ENCODE results near the gene TNS3.

DNA sequence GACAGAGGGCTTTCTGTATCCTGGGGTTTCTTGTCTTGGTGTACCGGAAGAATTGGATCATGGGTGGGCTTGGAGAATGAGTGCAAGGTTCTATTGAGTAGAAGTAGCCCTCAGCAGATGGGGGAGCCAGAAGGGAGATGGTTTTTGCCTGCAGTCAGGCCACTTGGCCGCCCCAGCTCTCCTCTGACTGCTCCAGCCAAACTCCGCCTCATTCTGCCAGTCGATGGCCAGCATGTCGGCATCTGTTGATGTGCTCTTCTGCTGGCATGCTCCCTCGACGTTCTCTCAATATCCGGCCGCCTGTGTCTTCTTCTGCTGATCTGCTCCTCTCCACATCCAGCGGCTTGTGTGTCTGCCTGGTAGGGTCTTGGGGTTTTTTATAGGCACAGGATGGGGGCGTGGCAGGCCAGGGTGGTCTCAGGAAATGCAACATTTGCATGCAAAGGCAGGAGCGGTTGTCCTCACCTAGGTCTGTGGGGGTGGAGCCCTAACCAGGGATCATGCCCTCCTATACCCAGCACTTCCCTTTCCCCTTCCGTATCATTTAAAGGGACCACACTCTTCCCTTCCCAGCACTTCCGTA is 40.2 kb upstream of the TNS3 start:
- TF ChIP-seq POLR2AphosphoS5 (IDR thresholded peaks at IDR 0.05; ENCODE audit: low read depth, low read length), result no peak
- TF ChIP-seq, protein P1, sequence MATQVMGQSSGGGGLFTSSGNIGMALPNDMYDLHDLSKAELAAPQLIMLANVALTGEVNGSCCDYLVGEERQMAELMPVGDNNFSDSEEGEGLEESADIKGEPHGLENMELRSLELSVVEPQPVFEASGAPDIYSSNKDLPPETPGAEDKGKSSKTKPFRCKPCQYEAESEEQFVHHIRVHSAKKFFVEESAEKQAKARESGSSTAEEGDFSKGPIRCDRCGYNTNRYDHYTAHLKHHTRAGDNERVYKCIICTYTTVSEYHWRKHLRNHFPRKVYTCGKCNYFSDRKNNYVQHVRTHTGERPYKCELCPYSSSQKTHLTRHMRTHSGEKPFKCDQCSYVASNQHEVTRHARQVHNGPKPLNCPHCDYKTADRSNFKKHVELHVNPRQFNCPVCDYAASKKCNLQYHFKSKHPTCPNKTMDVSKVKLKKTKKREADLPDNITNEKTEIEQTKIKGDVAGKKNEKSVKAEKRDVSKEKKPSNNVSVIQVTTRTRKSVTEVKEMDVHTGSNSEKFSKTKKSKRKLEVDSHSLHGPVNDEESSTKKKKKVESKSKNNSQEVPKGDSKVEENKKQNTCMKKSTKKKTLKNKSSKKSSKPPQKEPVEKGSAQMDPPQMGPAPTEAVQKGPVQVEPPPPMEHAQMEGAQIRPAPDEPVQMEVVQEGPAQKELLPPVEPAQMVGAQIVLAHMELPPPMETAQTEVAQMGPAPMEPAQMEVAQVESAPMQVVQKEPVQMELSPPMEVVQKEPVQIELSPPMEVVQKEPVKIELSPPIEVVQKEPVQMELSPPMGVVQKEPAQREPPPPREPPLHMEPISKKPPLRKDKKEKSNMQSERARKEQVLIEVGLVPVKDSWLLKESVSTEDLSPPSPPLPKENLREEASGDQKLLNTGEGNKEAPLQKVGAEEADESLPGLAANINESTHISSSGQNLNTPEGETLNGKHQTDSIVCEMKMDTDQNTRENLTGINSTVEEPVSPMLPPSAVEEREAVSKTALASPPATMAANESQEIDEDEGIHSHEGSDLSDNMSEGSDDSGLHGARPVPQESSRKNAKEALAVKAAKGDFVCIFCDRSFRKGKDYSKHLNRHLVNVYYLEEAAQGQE (IDR thresholded peaks at IDR 0.05; ENCODE audit: insufficient read depth in 1 of 2, low read depth in 2 of 2, low read length in 1 of 2), result no peak
- TF ChIP-seq, protein P2, sequence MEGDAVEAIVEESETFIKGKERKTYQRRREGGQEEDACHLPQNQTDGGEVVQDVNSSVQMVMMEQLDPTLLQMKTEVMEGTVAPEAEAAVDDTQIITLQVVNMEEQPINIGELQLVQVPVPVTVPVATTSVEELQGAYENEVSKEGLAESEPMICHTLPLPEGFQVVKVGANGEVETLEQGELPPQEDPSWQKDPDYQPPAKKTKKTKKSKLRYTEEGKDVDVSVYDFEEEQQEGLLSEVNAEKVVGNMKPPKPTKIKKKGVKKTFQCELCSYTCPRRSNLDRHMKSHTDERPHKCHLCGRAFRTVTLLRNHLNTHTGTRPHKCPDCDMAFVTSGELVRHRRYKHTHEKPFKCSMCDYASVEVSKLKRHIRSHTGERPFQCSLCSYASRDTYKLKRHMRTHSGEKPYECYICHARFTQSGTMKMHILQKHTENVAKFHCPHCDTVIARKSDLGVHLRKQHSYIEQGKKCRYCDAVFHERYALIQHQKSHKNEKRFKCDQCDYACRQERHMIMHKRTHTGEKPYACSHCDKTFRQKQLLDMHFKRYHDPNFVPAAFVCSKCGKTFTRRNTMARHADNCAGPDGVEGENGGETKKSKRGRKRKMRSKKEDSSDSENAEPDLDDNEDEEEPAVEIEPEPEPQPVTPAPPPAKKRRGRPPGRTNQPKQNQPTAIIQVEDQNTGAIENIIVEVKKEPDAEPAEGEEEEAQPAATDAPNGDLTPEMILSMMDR (IDR thresholded peaks at IDR 0.05), result no peak
- TF ChIP-seq SIN3A (IDR thresholded peaks at IDR 0.05; ENCODE audit: borderline replicate concordance, insufficient read depth, low read depth, low read length), result no peak
